Muscle of back (tissue), 13 donors: ENCODE results near the gene MPST. TPM values are rescaled to one million over a fixed set of nuclear protein-coding genes. Genes with fewer than 3 reads are reported as not detected.
"Not testable (repeated sequence)": the region's sequence is repeated elsewhere in the genome, so short reads cannot be mapped to it uniquely, and the experiment has no call there.

Source experiments
- DNase-seq, 3 donors: peaks; one replicate each; pipeline versions ENCODE4 v3.0.0 to v3.0.0-alpha.2; 2013
- long read RNA-seq, 9 donors: transcript quantifications; one replicate each; lab custom pipeline, GENCODE V29; 2026
- polyA plus RNA-seq, 10 donors: library from polyadenylated mRNA; unstranded; fragments of 120-200 nt; gene quantifications; one replicate each; pipeline ENCODE4 v1.2.1, GENCODE V29; 2013; ENCODE audit not compliant: insufficient read length in 10 of 10

Gene MPST
- polyA plus RNA-seq, result 10 to 100 TPM; 30.9 to 53.0 (median 42.7) TPM
- long read RNA-seq, donor 1, transcript MPST-203 (3 exons, 1,345 nt), result minor isoform, 6 of 25 reads
- long read RNA-seq, donor 1, transcript MPST-206 (3 exons, 1,331 nt), result major isoform, 12 of 25 reads
- long read RNA-seq, donor 1, partial matches to known transcripts, result 7 of 25 reads
- long read RNA-seq, donor 1, other reads (novel, unspliced or antisense), result 0 of 25 reads
- long read RNA-seq, donor 2, transcript MPST-206 (3 exons, 1,331 nt), result major isoform, 10 of 15 reads
- long read RNA-seq, donor 2, transcript MPST-203 (3 exons, 1,345 nt), result minor isoform, 5 of 15 reads
- long read RNA-seq, donor 2, partial matches to known transcripts, result 0 of 15 reads
- long read RNA-seq, donor 2, other reads (novel, unspliced or antisense), result 0 of 15 reads
- long read RNA-seq, donor 3, result 0 reads
- long read RNA-seq, donor 4, transcript MPST-206 (3 exons, 1,331 nt), result minor isoform, 7 of 24 reads
- long read RNA-seq, donor 4, transcript MPST-203 (3 exons, 1,345 nt), result major isoform, 8 of 24 reads
- long read RNA-seq, donor 4, partial matches to known transcripts, result 8 of 24 reads
- long read RNA-seq, donor 4, other reads (novel, unspliced or antisense), result 0 of 24 reads
- long read RNA-seq, donor 5, transcript MPST-203 (3 exons, 1,345 nt), result minor isoform, 11 of 39 reads
- long read RNA-seq, donor 5, transcript MPST-206 (3 exons, 1,331 nt), result major isoform, 15 of 39 reads
- long read RNA-seq, donor 5, partial matches to known transcripts, result 13 of 39 reads
- long read RNA-seq, donor 5, other reads (novel, unspliced or antisense), result 0 of 39 reads
- long read RNA-seq, donor 6, transcript MPST-206 (3 exons, 1,331 nt), result major isoform, 10 of 39 reads
- long read RNA-seq, donor 6, transcript MPST-203 (3 exons, 1,345 nt), result minor isoform, 8 of 39 reads
- long read RNA-seq, donor 6, partial matches to known transcripts, result 21 of 39 reads
- long read RNA-seq, donor 6, other reads (novel, unspliced or antisense), result 0 of 39 reads
- long read RNA-seq, donor 7, transcript MPST-206 (3 exons, 1,331 nt), result major isoform, 11 of 21 reads
- long read RNA-seq, donor 7, partial matches to known transcripts, result 6 of 21 reads
- long read RNA-seq, donor 7, other reads (novel, unspliced or antisense), result 0 of 21 reads
- long read RNA-seq, donor 8, transcript MPST-206 (3 exons, 1,331 nt), result major isoform, 6 of 18 reads
- long read RNA-seq, donor 8, partial matches to known transcripts, result 9 of 18 reads
- long read RNA-seq, donor 8, other reads (novel, unspliced or antisense), result 0 of 18 reads
- long read RNA-seq, donor 9, partial matches to known transcripts, result 0 of 3 reads
- long read RNA-seq, donor 9, other reads (novel, unspliced or antisense), result 0 of 3 reads

DNA sequence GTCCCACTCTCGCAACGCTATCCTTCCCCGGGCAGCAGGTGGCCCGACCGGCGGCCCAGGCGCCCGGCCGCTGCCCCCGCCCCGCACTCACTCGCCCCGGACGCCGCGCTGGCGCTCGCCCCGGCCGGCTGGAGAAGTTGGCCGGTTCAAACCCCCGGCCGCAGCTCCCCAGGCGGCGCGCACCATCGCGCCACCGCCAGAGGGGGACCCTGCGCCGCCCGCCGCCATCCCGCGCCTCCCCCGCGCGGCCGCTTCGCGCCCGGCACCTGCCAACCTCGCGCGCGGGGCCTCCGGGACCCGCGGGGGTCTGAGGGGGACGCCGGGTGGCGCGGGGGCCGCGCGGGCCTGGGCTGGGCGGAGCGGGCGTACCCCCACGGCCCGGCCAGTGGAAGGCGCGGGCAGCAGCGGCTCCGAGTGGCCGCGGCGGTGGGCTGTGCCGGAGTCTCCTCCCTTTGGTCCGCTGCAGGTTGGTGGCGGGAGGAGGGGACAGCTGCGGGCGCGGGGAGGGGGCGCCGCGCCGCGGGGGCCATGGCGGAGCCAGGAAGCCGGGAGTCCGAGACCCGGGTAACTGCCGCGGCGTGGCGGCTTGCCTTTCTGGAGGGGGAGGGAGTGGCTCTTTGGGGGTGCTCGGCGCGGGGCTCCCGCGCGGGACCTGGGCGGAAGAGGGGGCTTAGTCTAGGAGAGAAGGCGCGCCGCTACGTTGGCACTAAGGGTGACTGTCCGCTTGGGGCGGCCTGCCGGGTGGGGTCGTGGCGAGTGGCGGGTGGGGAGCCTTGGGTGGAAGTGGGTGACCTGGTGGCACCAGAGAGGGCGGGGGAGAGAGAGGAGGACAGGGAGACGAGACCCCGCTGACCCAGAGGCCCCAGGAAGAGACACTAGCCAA, at the start of gene MPST, which contains the start of gene TST:
Gene MPST, plus strand, starts transcription at position 434 of the 883 bp plus-strand sequence. Its CDS starts 95 bp downstream, at position 529.
Gene TST, minus strand, starts transcription at position 139 of the 883 bp plus-strand sequence. CDS start 715 bp downstream, outside the sequence.
- peak; percentile 69 to 92 (median 81) for DNase-seq

DNA sequence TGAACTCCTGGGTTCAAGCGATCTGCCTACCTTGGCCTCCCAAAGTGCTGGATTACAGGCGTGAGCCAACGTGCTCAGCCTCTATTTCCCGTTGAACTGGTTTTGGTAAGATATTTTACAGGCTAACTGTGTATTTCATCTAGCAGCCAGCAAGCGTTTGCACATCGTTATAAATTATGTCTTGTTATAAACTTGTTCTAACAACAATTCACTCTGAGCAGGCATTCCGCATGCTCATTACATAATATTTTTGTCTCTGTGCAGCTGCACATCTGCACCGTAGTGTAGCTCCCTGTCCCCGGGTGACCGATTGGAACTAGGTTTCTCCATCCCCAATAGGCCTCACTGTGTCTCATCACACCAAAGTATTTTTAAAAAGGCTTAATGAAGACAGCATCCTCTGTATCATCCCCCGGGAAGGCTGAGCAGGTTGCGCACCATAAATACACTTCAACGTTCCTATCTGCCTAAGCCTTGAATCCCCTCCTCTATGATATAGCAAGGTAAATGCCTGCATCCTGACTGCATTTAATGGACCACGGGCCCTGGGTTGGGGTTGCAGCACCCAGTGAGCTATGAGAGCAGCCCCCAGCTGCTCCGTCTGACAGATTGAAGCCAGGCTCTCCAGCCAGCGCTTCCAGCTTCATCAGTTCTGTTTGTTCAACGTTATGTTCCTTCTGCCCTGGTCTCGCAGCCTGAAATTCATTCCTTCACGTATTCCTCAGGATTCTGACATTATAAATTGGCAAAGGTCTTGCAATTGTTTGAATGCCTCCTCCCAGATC, 48.0 kb upstream of the MPST start:
- DNase-seq, result peak in 1 of 3 donors; percentile 42

DNA sequence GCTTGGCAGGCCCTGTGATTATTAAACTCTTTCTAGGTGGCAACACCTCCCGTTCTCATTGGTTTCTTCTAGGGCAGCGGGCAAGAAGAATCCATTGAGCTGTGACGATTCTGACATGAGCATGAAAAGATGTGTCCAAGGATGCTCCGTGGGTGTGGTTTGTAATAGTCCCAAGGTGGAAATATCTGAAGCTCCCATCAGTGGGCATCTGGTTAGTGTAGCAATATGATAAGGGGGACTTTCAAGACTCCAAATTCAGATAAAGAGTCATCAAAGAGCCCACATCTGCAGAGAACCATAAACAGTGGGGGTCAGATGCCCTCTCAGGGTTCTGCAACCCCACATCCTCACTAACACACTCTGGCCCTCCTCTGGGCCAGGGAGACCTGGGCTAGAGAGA, 42.9 kb upstream of the MPST start:
- DNase-seq, result no peak

GRCh38 chr22:36977401-36977861, 42.1 kb upstream of the MPST start:
- peak; percentile 7 to 37 (median 16) for DNase-seq

DNA sequence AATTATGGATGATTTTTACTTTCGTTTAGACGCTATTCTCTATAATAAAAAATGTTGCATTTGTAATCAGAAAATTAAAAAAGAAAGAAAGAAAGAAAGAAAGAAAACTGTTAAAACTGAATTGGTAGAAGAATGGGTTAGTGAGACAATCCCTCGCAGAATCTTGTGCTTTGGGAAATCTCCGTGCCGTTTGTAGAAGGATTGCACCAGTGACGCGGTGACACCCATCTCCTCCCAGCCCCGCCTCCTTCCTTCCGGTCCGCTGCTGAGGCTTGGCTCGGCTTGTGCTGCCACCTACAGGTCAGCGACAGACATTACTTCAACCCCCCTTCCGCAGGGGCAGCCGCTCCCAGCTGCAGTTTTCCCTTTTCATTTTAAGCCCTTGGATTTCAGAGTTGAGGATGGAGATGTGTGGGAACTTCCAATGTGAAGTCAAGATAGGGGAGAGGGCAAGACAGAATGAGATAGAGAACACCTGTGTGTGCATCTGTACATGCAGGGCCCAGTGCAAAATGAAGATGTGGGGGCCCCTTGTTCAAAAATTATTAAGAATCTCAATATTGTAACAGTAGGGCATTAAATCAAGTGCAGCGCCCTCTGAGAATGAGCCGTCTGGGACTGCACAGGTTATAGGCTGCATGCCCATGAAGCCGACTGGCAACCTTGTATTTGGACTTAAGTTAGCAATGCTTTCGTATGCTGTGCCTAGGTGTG, 41.4 kb upstream of the MPST start:
- DNase-seq, result peak; percentile 83 to 93 (median 91)

DNA sequence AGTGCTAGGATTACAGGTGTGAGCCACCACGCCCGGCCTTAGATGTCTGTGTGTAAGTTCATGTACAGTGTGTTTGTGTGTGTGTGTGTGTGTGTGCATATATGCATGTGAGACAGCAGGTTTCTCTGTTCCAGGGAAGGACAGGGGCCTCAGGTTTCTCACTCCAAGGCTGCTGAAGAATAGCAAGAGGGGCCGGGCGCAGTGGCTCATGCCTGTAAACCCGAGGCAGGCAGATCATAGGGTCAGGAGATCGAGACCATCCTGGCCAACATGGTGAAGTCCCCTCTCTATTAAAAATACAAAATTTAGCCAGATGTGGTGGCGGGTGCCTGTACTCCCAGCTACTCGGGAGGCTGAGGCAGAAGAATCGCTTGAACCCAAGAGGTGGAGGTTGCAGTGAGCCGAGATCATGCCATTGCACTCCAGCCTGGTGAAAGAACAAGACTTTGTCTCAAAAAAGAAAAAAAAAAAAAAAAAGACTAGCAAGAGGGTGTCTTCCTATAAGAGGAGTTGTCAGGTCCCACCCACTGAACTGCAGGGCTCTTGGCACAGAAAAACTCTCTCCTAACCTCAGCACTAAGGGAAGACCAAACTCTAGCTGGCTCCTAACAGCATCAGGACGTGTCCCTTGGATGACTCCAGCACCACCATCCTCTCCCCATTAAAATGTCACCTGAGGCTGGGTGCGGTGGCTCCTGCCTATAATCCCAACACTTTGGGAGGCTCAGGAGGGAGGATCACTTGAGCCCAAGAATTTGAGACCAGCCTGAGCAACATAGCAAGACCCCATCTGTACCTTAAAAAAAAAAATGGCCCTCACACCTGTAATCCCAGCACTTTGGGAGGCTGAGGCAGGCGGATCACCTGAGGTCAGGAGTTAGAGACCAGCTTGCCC, 40.3 kb upstream of the MPST start:
- DNase-seq, result no peak

- no peak for DNase-seq
Observed at GRCh38 chr22:36981247-36981775, 38.2 kb upstream of the MPST start.

- no peak for DNase-seq
Observed at GRCh38 chr22:36982136-36982535, 37.4 kb upstream of the MPST start.

DNA sequence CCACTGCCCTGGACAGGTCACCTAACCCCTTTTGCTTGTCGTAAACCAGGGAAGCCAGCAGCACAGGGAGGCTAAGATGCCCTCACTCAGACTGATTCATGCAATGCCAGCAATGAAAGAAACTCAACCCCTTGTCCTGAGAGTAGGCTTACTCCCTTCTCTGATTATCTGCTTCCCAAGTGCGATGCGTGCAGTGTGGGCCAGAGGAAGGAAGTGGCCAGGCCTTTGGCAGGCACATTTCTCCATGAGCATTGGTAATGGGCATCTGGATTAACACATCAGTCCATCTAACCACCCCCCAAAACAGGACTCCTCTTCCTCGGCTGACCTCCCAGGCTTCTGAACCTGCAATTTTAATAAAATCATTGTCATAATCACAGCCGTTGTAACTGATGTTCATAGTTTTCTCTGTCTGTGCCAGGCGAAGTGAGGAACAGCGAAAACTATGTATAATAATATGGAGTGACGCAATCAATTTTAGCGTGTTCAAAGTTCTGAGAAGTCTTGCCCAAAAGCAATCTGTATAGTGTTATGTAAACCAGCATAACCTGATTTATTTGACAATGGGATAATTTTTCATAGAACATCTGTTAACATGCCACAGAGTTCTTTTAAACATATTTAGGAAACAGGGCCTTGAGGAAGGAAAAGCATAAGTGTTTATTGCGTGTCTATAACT, 34.2 kb upstream of the MPST start:
- no peak for DNase-seq

- no peak for DNase-seq
Observed at GRCh38 chr22:36986242-36986821, 33.2 kb upstream of the MPST start.

DNA sequence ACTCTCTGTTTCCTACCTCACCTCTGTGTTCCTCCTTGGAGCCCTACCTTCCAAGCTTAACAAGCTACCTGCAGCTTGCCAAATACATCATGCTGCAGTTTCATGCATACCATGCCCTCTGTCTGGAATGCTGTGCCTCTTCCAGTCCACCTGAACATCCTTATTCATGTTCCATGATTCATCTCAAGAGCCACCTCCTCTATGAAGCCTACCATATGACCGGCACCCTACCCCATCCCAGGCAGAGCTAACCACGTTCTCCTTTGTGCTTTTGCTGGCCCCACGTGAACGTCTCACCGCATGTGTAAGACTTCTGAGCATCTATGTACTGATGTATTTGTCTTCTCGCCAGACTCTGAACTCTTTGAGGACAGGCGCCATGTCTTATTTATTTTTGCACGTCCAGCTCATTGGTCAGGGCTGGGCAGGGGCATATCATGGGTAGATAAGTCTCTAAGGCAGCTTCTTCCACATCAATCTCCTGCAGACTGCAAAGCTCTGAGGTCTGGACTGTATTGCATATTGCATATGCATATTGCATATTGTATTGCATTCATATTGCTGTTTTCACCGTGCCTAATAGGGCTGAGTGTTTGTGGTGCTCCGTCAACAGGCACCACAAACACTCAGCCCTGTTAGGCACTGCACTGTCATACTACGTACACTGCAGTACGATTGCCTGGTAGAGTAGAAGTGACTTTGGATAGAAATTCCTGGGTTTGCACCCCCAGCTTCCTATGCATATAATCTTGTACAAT, 31.3 kb upstream of the MPST start:
- DNase-seq, result no peak

DNA sequence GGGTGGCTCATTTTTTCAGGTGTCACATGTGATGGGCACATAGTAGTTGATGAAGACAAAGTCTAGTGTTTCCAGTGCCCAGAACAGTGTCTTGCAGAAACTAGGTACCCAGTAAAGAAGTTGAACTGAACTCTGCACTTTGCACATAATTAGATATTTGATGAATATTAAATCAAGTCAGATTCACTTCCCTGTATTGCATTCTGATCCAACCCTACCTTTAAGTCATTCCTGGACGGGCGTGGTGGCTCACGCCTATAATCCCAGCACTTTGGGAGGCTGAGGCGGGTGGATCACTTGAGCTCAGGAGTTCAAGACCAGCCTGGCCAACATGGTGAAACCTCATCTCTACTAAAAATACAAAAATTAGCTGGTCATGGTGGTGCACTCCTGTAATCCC, 30.5 kb upstream of the MPST start:
- DNase-seq, result not testable (repeated sequence)

DNA sequence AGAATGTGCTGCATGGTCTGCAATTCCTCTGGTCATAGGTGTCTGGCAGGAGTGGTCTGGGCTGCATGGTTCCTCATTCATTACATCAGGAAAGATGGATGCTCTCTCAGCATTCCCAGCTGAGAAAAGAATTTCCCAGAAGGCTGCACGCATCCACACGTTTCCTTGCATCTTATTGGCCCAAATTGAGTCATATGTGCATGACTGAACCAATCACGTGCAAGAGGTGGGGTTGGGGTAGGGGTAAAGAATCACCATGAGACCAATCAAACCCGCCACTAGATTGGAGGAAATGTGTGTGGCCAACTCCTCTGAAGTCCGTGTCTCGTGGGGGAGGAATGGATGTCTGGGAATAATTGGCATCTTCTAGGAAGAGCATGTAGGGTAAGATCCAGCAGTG, 29.1 kb upstream of the MPST start:
- no peak for DNase-seq

DNA sequence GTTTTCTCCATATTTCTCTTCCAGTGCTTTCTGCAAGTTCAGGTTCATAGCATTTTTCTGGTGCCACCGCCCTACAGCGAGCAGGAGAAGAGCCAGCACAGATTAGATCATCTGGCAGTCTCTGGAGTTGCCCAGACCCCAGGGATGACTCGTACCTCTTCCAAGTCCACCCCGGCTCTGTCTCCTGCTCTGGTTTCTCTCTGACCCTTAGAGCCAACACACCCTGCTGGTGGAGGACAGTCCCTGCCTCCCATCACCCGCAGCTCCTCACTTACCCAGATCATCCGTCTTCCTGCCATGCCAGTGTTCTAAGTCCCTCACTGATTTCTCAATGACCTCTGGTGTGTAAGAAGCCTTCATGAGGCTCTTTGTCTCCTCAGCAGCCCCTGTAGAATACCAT, 28.3 kb upstream of the MPST start:
- DNase-seq, result no peak

DNA sequence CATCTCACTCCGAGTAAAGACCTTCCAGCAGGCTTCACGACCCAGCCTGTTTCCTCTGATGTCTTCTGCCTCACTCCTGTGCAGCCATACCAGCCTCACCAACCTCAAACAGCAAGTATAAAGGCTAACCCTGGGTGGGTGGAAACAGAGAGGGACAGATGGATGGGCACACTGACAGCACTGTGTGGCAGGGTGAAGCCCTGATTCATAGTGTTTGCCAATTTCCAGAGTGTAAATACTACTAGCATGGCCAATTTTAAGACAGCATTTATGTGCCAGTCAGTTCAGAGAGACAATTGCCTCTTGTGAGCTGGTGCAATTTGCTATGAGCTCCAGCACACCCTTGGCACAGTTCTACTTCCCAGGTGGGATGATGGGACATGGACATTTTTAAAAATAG, 21.8 kb upstream of the MPST start:
- no peak for DNase-seq
